A673 (cell line): ENCODE measurements around the gene PLEKHM1. TPM values are rescaled to one million over a fixed set of nuclear protein-coding genes. Genes with fewer than 3 reads are reported as not detected.

Source experiments
- BruUV-seq: library from RNA; stranded (reverse); fragments of 400-500 nt; replicated peaks from 2 replicates; lab custom pipeline; 2021; lab: Mats Ljungman, UMichigan
- CTCF ChIA-PET: fragments of 300-600 bp; sonication (Branson Sonifier 250); formaldehyde crosslinking; loops from one replicate; lab custom pipeline; 2022; ENCODE audit warnings: antibody characterized with exemption; lab: Charles Lee
- POLR2A ChIA-PET: fragments of 300-600 bp; sonication (Branson Sonifier 250); formaldehyde crosslinking; loops from one replicate; lab custom pipeline; 2022; ENCODE audit warnings: antibody characterized with exemption; ENCODE audit not compliant: low non-redundant PET; lab: Charles Lee
- DNase-seq: peaks from one replicate; pipeline ENCODE4 v3.0.0-alpha.2; 2015; ENCODE audit warnings: low spot score
- H3K27ac ChIP-seq: fragments of 200-600 bp; sonication (generic); 2 replicates; pipeline ENCODE4 v1.5.1; 2016; ENCODE audit warnings: mixed run types, low read depth, mild to moderate bottlenecking, mixed read lengths, antibody characterized with exemption, low read length; ENCODE audit not compliant: poor library complexity, severe bottlenecking
- H3K27me3 ChIP-seq: fragments of 200-600 bp; sonication (generic); replicated peaks from 2 replicates; pipeline ENCODE4 v1.6.1; 2017; ENCODE audit warnings: mixed run types, low read depth, mild to moderate bottlenecking, mixed read lengths, antibody characterized with exemption, low read length; ENCODE audit not compliant: insufficient read depth, poor library complexity
- H3K36me3 ChIP-seq: fragments of 200-600 bp; sonication (generic); 2 replicates; pipeline ENCODE4 v1.6.1; 2016; ENCODE audit warnings: mixed run types, mild to moderate bottlenecking, mixed read lengths, antibody characterized with exemption, low read length; ENCODE audit not compliant: insufficient read depth, poor library complexity, severe bottlenecking
- H3K4me1 ChIP-seq: fragments of 200-600 bp; sonication (generic); 2 replicates; pipeline ENCODE4 v1.6.1; 2017; ENCODE audit warnings: mixed run types, mild to moderate bottlenecking, mixed read lengths, antibody characterized with exemption, low read length; ENCODE audit not compliant: insufficient read depth, poor library complexity, severe bottlenecking
- H3K4me3 ChIP-seq: fragments of 200-600 bp; sonication (generic); 2 replicates; pipeline ENCODE4 v1.5.1; 2016; ENCODE audit warnings: low read depth, mixed run types, mild to moderate bottlenecking, mixed read lengths, low read length; ENCODE audit not compliant: poor library complexity, severe bottlenecking
- H3K9me3 ChIP-seq: fragments of 200-600 bp; sonication (generic); 2 replicates; pipeline ENCODE4 v1.6.1; 2016; ENCODE audit warnings: mixed run types, low read depth, mild to moderate bottlenecking, mixed read lengths, antibody characterized with exemption, low read length; ENCODE audit not compliant: poor library complexity, severe bottlenecking
- CTCF ChIP-seq: fragments of 300-800, 200-600 bp; sonication (generic); conservative IDR thresholded peaks from 2 replicates; pipeline ENCODE4 v1.5.1; 2017; ENCODE audit warnings: low read depth, mild to moderate bottlenecking, antibody characterized with exemption, low read length, moderate library complexity, mixed read lengths
- EZH2 ChIP-seq: fragments of 200-600 bp; sonication (generic); IDR thresholded peaks from 2 replicates; pipeline ENCODE4 v1.6.1; 2017; ENCODE audit warnings: borderline replicate concordance, low read depth, mild to moderate bottlenecking, mixed read lengths, antibody characterized with exemption, low read length; ENCODE audit not compliant: poor library complexity, severe bottlenecking
- intact Hi-C: fragments of 100-400 bp; cut with micrococcal nuclease; formaldehyde crosslinking; loops from one replicate; pipeline ENCODE4 v1.10.0; 2022; ENCODE audit not compliant: unreplicated experiment
- total RNA-seq: library from RNA; stranded (reverse); gene quantifications from 2 replicates; pipeline ENCODE4 v1.2.3, GENCODE V29; 2021

Gene PLEKHM1
- total RNA-seq, 1 experiment from 2014 or later = 11.9 TPM

- POLR2A ChIA-PET = no interaction called here
- Histone ChIP-seq H3K27me3 (peaks cover 1% of the 10 kb centered on the region), H3K4me1 (no peaks in the 10 kb centered on the region), H3K27ac (no peak overlapping the region), H3K4me3 (no peak overlapping the region), H3K9me3 (no peaks in the 10 kb centered on the region), H3K36me3 (no peaks in the 10 kb centered on the region)
- intact Hi-C loops = no loop called here
- BruUV-seq = no TSS peak
- CTCF ChIA-PET = no interaction called here
- DNase-seq = no peak
- TF ChIP-seq CTCF (no peak), EZH2 (no peak)
These were observed 67.1 kb downstream of the PLEKHM1 start for GRCh38 chr17:45423304-45423974.

GRCh38 chr17:45414990-45415881 is 75.3 kb downstream of the PLEKHM1 start:
- POLR2A ChIA-PET = no interaction called here
- TF ChIP-seq EZH2 = no peak
- TF ChIP-seq CTCF = no peak
- intact Hi-C loops = no loop called here
- BruUV-seq = no TSS peak
- no peak for DNase-seq
- Histone ChIP-seq H3K27me3 (no peaks in the 10 kb centered on the region), H3K4me3 (no peak overlapping the region), H3K9me3 (no peaks in the 10 kb centered on the region), H3K36me3 (no peaks in the 10 kb centered on the region), H3K4me1 (no peaks in the 10 kb centered on the region), H3K27ac (no peak overlapping the region)
- CTCF ChIA-PET = no interaction called here

- ChIA-PET CTCF (no interaction called here), POLR2A (no interaction called here)
- H3K9me3 ChIP-seq = no peaks in the 10 kb centered on the region
- no peak for TF ChIP-seq CTCF
- no peak for TF ChIP-seq EZH2
- no peaks in the 10 kb centered on the region for H3K4me1 ChIP-seq
- no TSS peak for BruUV-seq
- DNase-seq = no peak
- intact Hi-C loops = no loop called here
- H3K27me3 ChIP-seq = no peaks in the 10 kb centered on the region
- H3K4me3 ChIP-seq = no peak overlapping the region
- no peak overlapping the region for H3K27ac ChIP-seq
- H3K36me3 ChIP-seq = no peaks in the 10 kb centered on the region
These were observed 77.0 kb downstream of the PLEKHM1 start for GRCh38 chr17:45413498-45413923.
